HepG2 (cell line): ENCODE data around the gene DEFB124. TPM values are rescaled to one million over a fixed set of nuclear protein-coding genes. Genes with fewer than 3 reads are reported as not detected.
"Not testable (repeated sequence)": the region's sequence is repeated elsewhere in the genome, so short reads cannot be mapped to it uniquely, and the experiment has no call there.

ENCODE experiments used
- FOSL2 ChIP-seq: sonication (generic); formaldehyde crosslinking; IDR thresholded peaks from 2 replicates; pipeline ENCODE4 v1.4.0; 2020; ENCODE audit warnings: missing genetic modification reagents
- FOXA1 ChIP-seq, 2 experiments: fragments of 450-650 bp in 1 of 2; sonication (generic) in 1 of 2; formaldehyde crosslinking in 1 of 2; IDR thresholded peaks; 2 replicates each; pipeline versions ENCODE4 v1.4.0 to v1.6.1; 2016 to 2020; ENCODE audit warnings: missing genetic modification reagents in 1 of 2
- HNF1B ChIP-seq: sonication (generic); formaldehyde crosslinking; IDR thresholded peaks from 2 replicates; pipeline ENCODE4 v1.5.1; 2020; ENCODE audit warnings: mild to moderate bottlenecking, moderate library complexity, missing genetic modification reagents
- MYC ChIP-seq: sonication (generic); formaldehyde crosslinking; IDR thresholded peaks from 2 replicates; pipeline ENCODE4 v1.9.0; 2021; ENCODE audit warnings: missing genetic modification reagents, borderline replicate concordance
- REPIN1 ChIP-seq: sonication (generic); formaldehyde crosslinking; IDR thresholded peaks from 2 replicates; pipeline ENCODE4 v1.8.0; 2022; ENCODE audit warnings: missing genetic modification reagents, low read depth, mild to moderate bottlenecking, borderline replicate concordance
- SALL1 ChIP-seq: sonication (generic); formaldehyde crosslinking; IDR thresholded peaks from 2 replicates; pipeline ENCODE4 v1.8.0; 2022; ENCODE audit warnings: mild to moderate bottlenecking, missing genetic modification reagents
- SALL2 ChIP-seq: sonication (generic); formaldehyde crosslinking; IDR thresholded peaks from 2 replicates; pipeline ENCODE4 v1.8.1; 2023; ENCODE audit warnings: mild to moderate bottlenecking, missing genetic modification reagents, inconsistent platforms
- SMAD3 ChIP-seq: sonication (generic); formaldehyde crosslinking; IDR thresholded peaks from 2 replicates; pipeline ENCODE4 v1.4.0; 2020; ENCODE audit warnings: missing genetic modification reagents
- SSRP1 ChIP-seq: IDR thresholded peaks from 2 replicates; pipeline ENCODE4 v1.6.1; 2016; ENCODE audit warnings: control low read depth
- TBX2 ChIP-seq: sonication (generic); formaldehyde crosslinking; IDR thresholded peaks from 2 replicates; pipeline ENCODE4 v1.5.0; 2020; ENCODE audit warnings: missing genetic modification reagents, mild to moderate bottlenecking, borderline replicate concordance
- TEAD3 ChIP-seq: optimal IDR thresholded peaks from 2 replicates; pipeline ENCODE3; 2016; ENCODE audit warnings: borderline replicate concordance
- THAP11 ChIP-seq: IDR thresholded peaks from 2 replicates; pipeline ENCODE4 v1.6.1; 2016; ENCODE audit warnings: missing biosample characterization, missing genetic modification reagents
- UBTF ChIP-seq: sonication (generic); formaldehyde crosslinking; IDR thresholded peaks from 2 replicates; pipeline ENCODE4 v1.4.0; 2020; ENCODE audit warnings: mild to moderate bottlenecking, missing genetic modification reagents
- ZHX2 ChIP-seq, 2 experiments: sonication (generic) in 1 of 2; formaldehyde crosslinking in 1 of 2; IDR thresholded peaks; 2 replicates each; pipeline versions ENCODE4 v1.6.1 to v1.9.0; 2014 to 2022; ENCODE audit warnings: antibody characterized with exemption in 1 of 2, borderline replicate concordance in 1 of 2, inconsistent platforms in 1 of 2, low read depth in 1 of 2, missing genetic modification reagents in 1 of 2
- ZNF205 ChIP-seq: IDR thresholded peaks from 2 replicates; pipeline ENCODE4 v1.6.1; 2018; ENCODE audit warnings: missing biosample characterization, missing genetic modification reagents
- ZNF414 ChIP-seq: sonication (generic); formaldehyde crosslinking; IDR thresholded peaks from 2 replicates; pipeline ENCODE4 v1.5.0; 2020; ENCODE audit warnings: missing genetic modification reagents
- ZNF776 ChIP-seq: sonication (generic); formaldehyde crosslinking; IDR thresholded peaks from 2 replicates; pipeline ENCODE4 v1.4.0; 2020; ENCODE audit warnings: mild to moderate bottlenecking, missing genetic modification reagents
- polyA plus RNA-seq, 8 experiments: library from polyadenylated mRNA; depleted of rRNA in 3 of 8; stranded (reverse) in 7 of 8; unstranded in 1 of 8; fragments of >200 nt; fragmentation: Illumina TruSeq in 4 of 8; extraction: Trizol in 4 of 8; gene quantifications; 2 replicates each; pipeline versions ENCODE4 v1.2.1 to v1.2.3, GENCODE V29; 2011 to 2016; ENCODE audit warnings: low read depth in 4 of 8, missing spikeins in 1 of 8, mixed read lengths in 1 of 8; ENCODE audit not compliant: insufficient read depth in 1 of 8
- total RNA-seq, 5 experiments: library from RNA; depleted of rRNA; stranded (reverse); fragments of >200 nt; fragmentation: Illumina TruSeq; extraction: Trizol; gene quantifications; 2 replicates each; pipeline ENCODE4 v1.2.3, GENCODE V29; 2016; ENCODE audit warnings: low read depth in 1 of 5

DEFB124 gene
- total and polyA plus RNA-seq, 2 of the 13 experiments (the other 11 are each of a cell fraction or from before 2014, with no cell fraction given) = not detected

- peak; percentile 39; the same call in 1 of the 2 replicates for TF ChIP-seq ZHX2 (IDR thresholded peaks at IDR 0.05; ENCODE audit: low read depth)
- TF ChIP-seq ZHX2 (CRISPR knock-in tag; IDR thresholded peaks at IDR 0.05; ENCODE audit: borderline replicate concordance) = not testable (repeated sequence)
- peak; percentile 69; the same call in 1 of the 2 replicates for TF ChIP-seq SALL2 (CRISPR knock-in tag)
- TF ChIP-seq HNF1B (CRISPR knock-in tag) = 0 out of 2 replicates have a peak, but pooled peaks have one; percentile 40
- TF ChIP-seq MYC = peak; percentile 48; the same call in 1 of the 2 replicates
- TF ChIP-seq ZNF414 = 0 out of 2 replicates have a peak, but pooled peaks have one; percentile 22
- TF ChIP-seq ZNF776 (CRISPR knock-in tag) = 0 out of 2 replicates have a peak, but pooled peaks have one; percentile 43
- TF ChIP-seq ZNF205 (CRISPR knock-in tag) = peak; percentile 43; the same call in 1 of the 2 replicates
- TF ChIP-seq FOSL2 = peak; percentile 67
- TF ChIP-seq SMAD3 (CRISPR knock-in tag) = peak; percentile 62; the same call in 1 of the 2 replicates
- TF ChIP-seq TBX2 = peak; percentile 48; the same call in 1 of the 2 replicates
- 0 out of 2 replicates have a peak, but pooled peaks have one; percentile 30 for TF ChIP-seq FOXA1 (IDR thresholded peaks at IDR 0.05)
- peak; percentile 90 for TF ChIP-seq FOXA1 (CRISPR knock-in tag; IDR thresholded peaks at IDR 0.05)
- 0 out of 2 replicates have a peak, but pooled peaks have one; percentile 50 for TF ChIP-seq SSRP1 (CRISPR knock-in tag)
- peak; percentile 90; the same call in 1 of the 2 replicates for TF ChIP-seq REPIN1 (CRISPR knock-in tag)
- peak; percentile 77 for TF ChIP-seq SALL1 (CRISPR knock-in tag)
- TF ChIP-seq THAP11 (CRISPR knock-in tag) = peak; percentile 62; the same call in 1 of the 2 replicates
- TF ChIP-seq TEAD3 (CRISPR knock-in tag) = peak; percentile 71
- 0 out of 2 replicates have a peak, but pooled peaks have one; percentile 48 for TF ChIP-seq UBTF (CRISPR knock-in tag)
Measured at GRCh38 chr20:31502884-31503673, 28.2 kb upstream of the DEFB124 start (continued).
